GM18508 (cell line): ENCODE measurements around the gene GOLIM4.

Experiments used
- ATAC-seq: cut with Tn5 transposase; IDR thresholded peaks from one replicate; pipeline ENCODE4 v1.9.1; 2021; ENCODE audit warnings: moderate number of reproducible peaks; ENCODE audit not compliant: insufficient read depth, unreplicated experiment

Gene GOLIM4

GRCh38 chr3:168051531-168052471 is 43.9 kb downstream of the GOLIM4 start:
- ATAC-seq, result peak; percentile 75

DNA sequence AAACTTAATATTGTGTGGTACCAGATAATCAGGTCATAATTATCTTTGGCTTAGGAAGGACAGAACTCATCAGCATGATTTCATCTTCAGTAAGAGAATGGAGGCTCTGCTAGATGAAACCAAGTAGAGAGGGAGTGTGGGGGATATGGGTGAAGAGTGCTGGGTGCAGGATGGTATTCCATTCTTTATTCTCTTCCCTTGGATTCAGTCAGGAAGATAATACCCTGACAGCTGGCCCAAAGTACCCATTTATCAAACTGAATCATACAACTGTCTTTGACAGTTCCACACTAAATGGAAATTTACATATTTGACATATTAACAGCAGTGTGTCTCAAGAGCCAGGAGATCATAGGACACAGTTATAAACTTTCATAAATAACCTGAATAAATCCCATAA is 44.7 kb downstream of the GOLIM4 start:
- no peak for ATAC-seq

- no peak for ATAC-seq
Observed at GRCh38 chr3:168049367-168049974, 46.3 kb downstream of the GOLIM4 start.

DNA sequence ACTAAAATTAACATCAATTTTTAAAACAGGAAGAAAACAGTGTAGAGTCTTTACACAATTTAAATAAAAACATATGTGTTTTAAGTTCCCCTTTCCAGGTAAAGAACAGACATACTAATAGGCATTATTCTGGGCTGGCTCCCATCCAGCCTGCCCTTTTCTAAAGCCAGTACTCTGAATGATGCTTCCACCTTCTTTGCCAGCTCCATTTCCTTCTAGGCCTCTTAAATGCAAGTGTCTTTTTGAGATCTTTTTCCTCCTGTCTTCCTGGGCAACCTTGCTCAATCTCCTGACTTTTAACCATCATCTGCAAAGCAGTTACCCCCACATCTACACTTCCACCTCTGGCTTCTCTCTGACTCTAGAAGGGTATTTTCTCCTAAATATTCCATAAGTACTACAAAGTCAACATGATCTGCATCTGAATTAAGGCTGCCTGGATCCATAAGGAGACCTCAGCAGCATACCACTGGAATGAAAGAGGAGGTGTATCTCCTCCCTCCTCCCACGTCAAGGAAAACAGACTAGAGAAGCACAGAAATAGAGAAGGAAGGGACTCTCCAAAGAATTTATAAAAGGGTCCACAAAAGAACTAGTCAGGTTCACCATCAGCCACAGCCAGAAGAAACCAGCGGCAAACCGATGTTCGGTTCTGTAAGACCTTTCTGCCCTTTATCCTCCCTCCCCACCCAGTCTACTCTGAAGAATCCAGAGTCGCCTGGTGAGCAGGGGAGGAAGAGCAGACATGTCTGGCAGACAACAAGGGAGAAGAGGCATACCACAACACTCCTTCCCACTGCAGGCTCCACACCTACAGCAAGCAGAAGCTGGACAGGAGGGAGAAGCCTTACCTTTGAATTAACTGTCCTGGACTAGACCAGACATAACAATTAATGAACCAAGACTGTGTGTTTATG is 47.1 kb downstream of the GOLIM4 start:
- no peak for ATAC-seq

GRCh38 chr3:168047936-168048335 is 47.8 kb downstream of the GOLIM4 start:
- no peak for ATAC-seq

GRCh38 chr3:168047190-168047795 is 48.4 kb downstream of the GOLIM4 start:
- peak; percentile 51 for ATAC-seq

DNA sequence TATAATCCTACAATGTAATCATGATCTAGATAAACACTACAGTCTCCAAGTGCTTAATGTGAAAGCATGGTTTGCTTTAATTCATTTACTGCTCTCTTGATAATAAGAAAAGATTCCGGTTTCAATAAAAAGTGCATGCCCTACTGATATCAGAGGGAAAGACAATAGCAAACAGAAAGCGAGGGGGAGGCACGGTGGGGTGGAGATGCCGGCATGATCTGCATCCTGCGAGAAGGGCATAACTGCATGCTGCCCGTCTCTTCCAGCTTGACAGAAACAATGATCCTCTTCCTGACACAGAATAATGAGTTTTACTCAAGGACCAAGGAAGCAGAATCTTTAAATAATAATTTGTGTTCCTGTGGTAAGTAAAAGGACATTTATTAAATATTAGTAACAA is 51.7 kb downstream of the GOLIM4 start:
- no peak for ATAC-seq

GRCh38 chr3:168040607-168041208 is 55.0 kb downstream of the GOLIM4 start:
- peak; percentile 61 for ATAC-seq

DNA sequence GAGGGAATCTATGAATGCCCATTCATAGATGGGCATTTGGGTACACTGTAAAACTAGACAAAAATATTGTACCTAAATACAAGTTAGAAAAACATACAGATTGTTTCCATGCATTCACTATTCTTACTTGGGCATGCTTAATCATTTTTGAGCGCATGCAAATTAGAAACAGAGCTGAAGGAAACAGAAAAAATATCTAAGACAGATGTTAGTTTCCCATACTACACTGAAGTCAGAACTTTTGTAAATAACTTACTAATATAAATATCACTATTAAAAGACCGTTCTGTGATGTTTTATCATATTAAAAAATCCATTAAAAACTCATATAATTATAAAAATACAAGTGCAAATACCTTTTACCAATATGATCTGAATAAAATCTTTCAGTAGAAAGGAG is 58.7 kb downstream of the GOLIM4 start:
- no peak for ATAC-seq

- ATAC-seq, result no peak
Observed at GRCh38 chr3:168036619-168037018, 59.1 kb downstream of the GOLIM4 start.

- no peak for ATAC-seq
Observed at GRCh38 chr3:168034152-168034928, 61.4 kb downstream of the GOLIM4 start.

DNA sequence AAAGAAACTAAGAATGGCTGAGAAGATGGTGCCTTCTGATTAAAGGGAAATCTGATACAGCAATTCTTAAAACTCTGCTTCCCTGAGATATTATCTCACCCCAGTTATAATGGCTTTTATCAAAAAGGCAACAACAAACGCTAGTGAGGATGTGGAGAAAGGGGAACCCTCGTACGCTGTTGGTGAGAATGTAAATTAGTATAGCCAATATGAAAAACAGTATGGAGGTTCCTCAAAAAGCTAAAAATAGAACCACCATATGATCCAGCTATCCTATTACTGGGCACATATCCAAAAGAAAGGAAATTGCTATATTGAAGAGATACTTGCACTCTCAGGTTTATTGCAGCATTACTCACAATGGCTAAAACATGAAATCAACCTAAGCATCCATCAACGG is 65.1 kb downstream of the GOLIM4 start:
- no peak for ATAC-seq

GRCh38 chr3:168029705-168030104 is 66.0 kb downstream of the GOLIM4 start:
- ATAC-seq, result no peak

DNA sequence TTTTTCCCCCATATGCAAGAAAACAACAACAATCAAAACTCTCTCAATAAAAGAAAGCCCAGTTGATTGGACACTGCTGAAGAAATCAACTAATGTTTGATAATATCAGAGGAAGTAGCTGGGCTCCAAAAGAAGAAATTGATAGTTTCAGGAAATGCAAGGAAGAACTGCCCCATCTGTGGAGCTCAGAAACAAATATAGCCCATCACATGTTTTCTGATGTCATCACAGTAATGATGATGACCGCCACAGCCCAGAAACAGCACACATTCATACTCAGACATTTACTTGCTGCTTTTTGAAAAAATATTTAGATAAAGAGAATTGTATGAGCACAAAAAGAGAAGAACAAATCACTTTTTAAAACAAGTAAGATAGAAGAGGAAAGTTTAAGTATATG is 67.6 kb downstream of the GOLIM4 start:
- no peak for ATAC-seq

DNA sequence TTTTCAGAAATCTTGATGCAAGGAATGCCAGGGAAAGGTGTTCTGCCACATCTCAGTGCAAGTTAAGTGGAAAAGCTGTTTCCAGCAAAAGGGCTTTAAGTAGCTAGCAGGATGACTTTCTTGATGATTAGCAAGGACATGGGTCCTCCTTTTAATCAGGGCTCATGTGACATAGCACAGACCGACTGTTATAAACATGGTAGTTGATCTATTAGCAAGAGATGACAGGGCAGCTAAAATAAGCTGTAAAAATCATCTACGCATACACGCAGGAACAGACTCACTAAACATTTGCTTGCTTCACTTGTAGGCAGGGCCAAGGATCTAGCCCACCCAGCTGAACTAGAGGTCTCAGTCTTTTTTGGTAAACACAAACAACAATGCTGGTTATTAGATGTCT is 69.0 kb downstream of the GOLIM4 start:
- no peak for ATAC-seq

GRCh38 chr3:168025076-168025475 is 70.6 kb downstream of the GOLIM4 start:
- ATAC-seq, result no peak

GRCh38 chr3:168024537-168024941 is 71.2 kb downstream of the GOLIM4 start:
- no peak for ATAC-seq

DNA sequence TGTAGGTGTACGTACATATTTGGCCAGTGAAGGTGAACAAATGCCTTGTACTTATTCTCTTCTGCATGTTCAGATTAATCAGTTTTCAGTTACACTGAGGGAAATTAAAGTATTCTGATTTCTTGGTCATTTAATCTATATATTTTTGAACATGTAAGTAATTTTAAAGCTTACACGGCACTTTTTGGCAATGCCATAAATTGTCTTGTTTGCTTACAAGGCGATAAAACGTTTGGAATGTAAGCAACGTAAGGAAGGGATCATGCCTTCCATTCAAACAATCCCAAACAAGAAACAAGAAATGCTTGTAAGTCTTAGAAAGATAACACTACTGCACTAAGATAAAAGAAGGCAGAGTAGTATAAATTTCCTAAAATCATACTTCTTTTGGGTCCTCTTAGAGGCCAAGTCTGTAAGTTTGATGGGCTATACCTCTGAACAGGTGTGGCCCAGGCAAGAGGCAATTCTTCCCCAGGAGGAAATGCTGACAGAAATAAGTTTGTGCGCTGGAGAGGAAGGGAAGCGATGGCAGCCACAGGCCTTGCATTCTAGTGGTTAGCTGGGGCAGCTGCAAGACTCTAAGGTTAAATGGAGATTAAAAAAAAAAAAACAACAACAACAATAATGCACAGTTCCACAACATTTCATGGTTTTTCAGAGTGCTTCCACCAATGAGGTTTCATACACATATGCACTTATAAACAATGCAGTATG is 73.8 kb downstream of the GOLIM4 start:
- ATAC-seq, result no peak
